Measurements from ENCODE around the gene WDR18. TPM values are rescaled to one million over a fixed set of nuclear protein-coding genes. Genes with fewer than 3 reads are reported as not detected.

WDR18 gene
- total RNA-seq, 1 experiment from 2014 or later = 94.7 TPM

DNA sequence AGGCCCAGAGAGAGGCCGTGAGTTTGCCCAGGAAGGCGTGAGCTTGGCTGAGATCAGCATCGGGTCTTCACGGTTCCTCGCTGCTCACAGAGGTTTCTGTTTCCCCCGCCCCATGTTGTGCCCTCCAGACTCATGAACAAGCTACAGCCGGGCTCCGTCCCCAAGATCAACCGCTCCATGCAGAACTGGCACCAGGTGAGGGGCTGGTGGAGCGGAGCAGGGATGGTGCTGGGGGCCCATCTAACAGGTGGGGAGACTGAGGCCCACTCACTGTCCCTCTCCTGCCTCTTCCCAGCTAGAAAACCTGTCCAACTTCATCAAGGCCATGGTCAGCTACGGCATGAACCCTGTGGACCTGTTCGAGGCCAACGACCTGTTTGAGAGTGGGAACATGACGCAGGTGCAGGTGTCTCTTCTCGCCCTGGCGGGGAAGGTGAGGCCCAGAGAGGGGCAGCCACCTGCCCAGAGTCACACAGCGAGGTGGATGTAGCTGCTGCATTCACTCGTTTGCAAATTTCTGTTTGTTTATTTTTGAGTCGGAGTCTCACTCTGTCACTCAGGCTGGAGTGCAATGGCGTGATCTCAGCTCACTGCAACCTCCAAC lies 48.2 kb downstream of the WDR18 start:
- H2AK5ac ChIP-seq (ENCODE audit: insufficient read length, low read length) = no peak overlapping the region
- H3K9me3 ChIP-seq (ENCODE audit: control insufficient read depth, low read depth, low read length) = no peaks in the 10 kb centered on the region
- H3K56ac ChIP-seq (ENCODE audit: insufficient read length, low read depth, low read length) = no peak overlapping the region
- no peak overlapping the region for H2BK5ac ChIP-seq (ENCODE audit: insufficient read length, low read length)
- H3K18ac ChIP-seq (ENCODE audit: insufficient read length, low read depth, low read length) = no peak overlapping the region
- Mint-ChIP-seq H3K36me3 (ENCODE audit: insufficient read depth in 1 of 3, low read depth in 3 of 3) (peaks cover 39 to 59% (median 56%) of the 10 kb centered on the region in 3 experiments), H3K27ac (no peak overlapping the region), H3K4me1 (peaks cover 0 to 14% of the 10 kb centered on the region in 2 experiments; a peak in 3 of 4 replicates), H3K27me3 (ENCODE audit: low read depth) (peaks cover 2% of the 10 kb centered on the region; the same call in 1 of the 2 replicates), H3K9me3 (no peaks in the 10 kb centered on the region), H3K4me3 (no peak overlapping the region)
- no peak overlapping the region for H3T11ph ChIP-seq (ENCODE audit: low read length)
- no peak overlapping the region for H2BK120ac ChIP-seq (ENCODE audit: low read depth, low read length, poor library complexity, severe bottlenecking)
- H3K27ac ChIP-seq (ENCODE audit: insufficient read length, low read depth, low read length) = no peak overlapping the region
- no peak overlapping the region for H2AFZ ChIP-seq (ENCODE audit: low read length)
- H3K79me1 ChIP-seq (ENCODE audit: insufficient read depth, low read depth, low read length, poor library complexity, severe bottlenecking) = peaks cover 7% of the 10 kb centered on the region
- no peak overlapping the region for H4K8ac ChIP-seq (replicated peaks; ENCODE audit: insufficient read length, low read depth, low read length)
- no peak overlapping the region for H4K91ac ChIP-seq (ENCODE audit: insufficient read length, low read depth, low read length)
- H3K23me2 ChIP-seq (ENCODE audit: insufficient read length, low read depth, low read length, poor library complexity, severe bottlenecking) = peaks cover 10% of the 10 kb centered on the region
- no peaks in the 10 kb centered on the region for H4K20me1 ChIP-seq (ENCODE audit: control insufficient read depth, insufficient read depth, insufficient read length)
- H4K5ac ChIP-seq (ENCODE audit: insufficient read length, low read depth, low read length) = no peak overlapping the region
- H3K9ac ChIP-seq (ENCODE audit: extremely low read depth, insufficient read length, low read length) = no peak overlapping the region
- H3K4me2 ChIP-seq (ENCODE audit: insufficient read depth, insufficient read length, low read length) = no peak overlapping the region
- H2BK12ac ChIP-seq (ENCODE audit: insufficient read length, low read depth, low read length) = no peak overlapping the region
- peaks cover 13% of the 10 kb centered on the region; the same call in 1 of the 2 replicates for H3K79me2 ChIP-seq (ENCODE audit: insufficient read depth, low read length)
- WGBS (ENCODE audit: extremely low coverage, insufficient read length, low lambda C conversion rate) = no CpG with 5 or more reads among the region's 20 CpGs
- H3K23ac ChIP-seq (ENCODE audit: insufficient read length, low read depth, low read length) = no peak overlapping the region
- H3K27me3 ChIP-seq (ENCODE audit: insufficient read depth, low read length) = no peaks in the 10 kb centered on the region
- no peak for DNase-seq
- no peak overlapping the region for H3K14ac ChIP-seq (ENCODE audit: insufficient read depth, low read length)
- TF ChIP-seq, protein P1, sequence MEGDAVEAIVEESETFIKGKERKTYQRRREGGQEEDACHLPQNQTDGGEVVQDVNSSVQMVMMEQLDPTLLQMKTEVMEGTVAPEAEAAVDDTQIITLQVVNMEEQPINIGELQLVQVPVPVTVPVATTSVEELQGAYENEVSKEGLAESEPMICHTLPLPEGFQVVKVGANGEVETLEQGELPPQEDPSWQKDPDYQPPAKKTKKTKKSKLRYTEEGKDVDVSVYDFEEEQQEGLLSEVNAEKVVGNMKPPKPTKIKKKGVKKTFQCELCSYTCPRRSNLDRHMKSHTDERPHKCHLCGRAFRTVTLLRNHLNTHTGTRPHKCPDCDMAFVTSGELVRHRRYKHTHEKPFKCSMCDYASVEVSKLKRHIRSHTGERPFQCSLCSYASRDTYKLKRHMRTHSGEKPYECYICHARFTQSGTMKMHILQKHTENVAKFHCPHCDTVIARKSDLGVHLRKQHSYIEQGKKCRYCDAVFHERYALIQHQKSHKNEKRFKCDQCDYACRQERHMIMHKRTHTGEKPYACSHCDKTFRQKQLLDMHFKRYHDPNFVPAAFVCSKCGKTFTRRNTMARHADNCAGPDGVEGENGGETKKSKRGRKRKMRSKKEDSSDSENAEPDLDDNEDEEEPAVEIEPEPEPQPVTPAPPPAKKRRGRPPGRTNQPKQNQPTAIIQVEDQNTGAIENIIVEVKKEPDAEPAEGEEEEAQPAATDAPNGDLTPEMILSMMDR (conservative IDR thresholded peaks at IDR 0.05) = no peak
- no peak overlapping the region for H3K4ac ChIP-seq (ENCODE audit: low read depth, low read length)
- H2BK20ac ChIP-seq (ENCODE audit: low read depth, low read length, poor library complexity, severe bottlenecking) = no peak overlapping the region
- no peak overlapping the region for H2BK15ac ChIP-seq (ENCODE audit: low read depth, low read length)
- H3K4me1 ChIP-seq (ENCODE audit: insufficient read depth, low read length) = no peaks in the 10 kb centered on the region

Data from H9 (cell line).